ENCODE measurements around the gene PRF1. TPM values are rescaled to one million over a fixed set of nuclear protein-coding genes. Genes with fewer than 3 reads are reported as not detected.

Gene PRF1
- total RNA-seq, 4 donors from 2014 or later = 0.26 to 7.3 (median 6.5) TPM

DNA sequence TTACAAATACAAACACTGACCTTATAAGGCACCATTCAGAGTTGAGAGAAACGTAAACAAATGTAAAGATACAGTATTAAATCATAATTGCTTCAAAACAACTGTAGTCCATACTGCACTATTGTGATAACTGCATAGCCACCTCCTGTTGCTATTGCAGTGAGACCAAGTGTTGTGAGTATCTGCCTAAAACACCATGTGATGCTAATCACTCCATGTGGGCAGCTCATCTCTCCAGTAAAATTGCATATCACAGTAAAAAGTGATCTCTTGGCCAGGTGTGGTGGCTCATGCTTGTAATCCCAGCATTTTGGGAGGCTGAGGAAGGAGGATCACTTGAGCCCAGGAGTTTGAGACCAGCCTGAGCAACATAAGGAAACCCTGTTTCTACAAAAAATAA, 26.8 kb upstream of the PRF1 start:
- no peaks in the 10 kb centered on the region for H3K27me3 ChIP-seq
- H3K4me1 ChIP-seq = peaks cover 0 to 12% (median 0%) of the 10 kb centered on the region in 3 donors
- H3K27ac ChIP-seq = no peak overlapping the region
- DNase-seq = no peak
- intact Hi-C loops (cut with DNase I) = no loop called here
- H3K36me3 ChIP-seq = no peaks in the 10 kb centered on the region
- peaks cover 0 to 19% (median 11%) of the 10 kb centered on the region in 3 donors for H3K9me3 ChIP-seq
- no peak overlapping the region for H3K4me3 ChIP-seq
- TF ChIP-seq CTCF (IDR thresholded peaks at IDR 0.05) = no peak
- no peak for TF ChIP-seq POLR2A (IDR thresholded peaks at IDR 0.05)
- WGBS, 2 donors = 66 to 77% methylated on average over 1 of the region's 1 CpG

- Histone ChIP-seq H3K27me3 (no peaks in the 10 kb centered on the region), H3K9me3 (peaks cover 0 to 19% (median 11%) of the 10 kb centered on the region in 3 donors), H3K4me3 (no peak overlapping the region), H3K4me1 (peaks cover 0 to 10% (median 0%) of the 10 kb centered on the region in 3 donors), H3K36me3 (no peaks in the 10 kb centered on the region), H3K27ac (peak overlapping the region in 2 of 4 donors; percentile 30 to 70)
- TF ChIP-seq CTCF (IDR thresholded peaks at IDR 0.05) (no peak), POLR2A (IDR thresholded peaks at IDR 0.05) (no peak)
- intact Hi-C loops (cut with DNase I) = no loop called here
- no peak for DNase-seq
Measured at GRCh38 chr10:70626056-70626455, 23.5 kb upstream of the PRF1 start.

DNA sequence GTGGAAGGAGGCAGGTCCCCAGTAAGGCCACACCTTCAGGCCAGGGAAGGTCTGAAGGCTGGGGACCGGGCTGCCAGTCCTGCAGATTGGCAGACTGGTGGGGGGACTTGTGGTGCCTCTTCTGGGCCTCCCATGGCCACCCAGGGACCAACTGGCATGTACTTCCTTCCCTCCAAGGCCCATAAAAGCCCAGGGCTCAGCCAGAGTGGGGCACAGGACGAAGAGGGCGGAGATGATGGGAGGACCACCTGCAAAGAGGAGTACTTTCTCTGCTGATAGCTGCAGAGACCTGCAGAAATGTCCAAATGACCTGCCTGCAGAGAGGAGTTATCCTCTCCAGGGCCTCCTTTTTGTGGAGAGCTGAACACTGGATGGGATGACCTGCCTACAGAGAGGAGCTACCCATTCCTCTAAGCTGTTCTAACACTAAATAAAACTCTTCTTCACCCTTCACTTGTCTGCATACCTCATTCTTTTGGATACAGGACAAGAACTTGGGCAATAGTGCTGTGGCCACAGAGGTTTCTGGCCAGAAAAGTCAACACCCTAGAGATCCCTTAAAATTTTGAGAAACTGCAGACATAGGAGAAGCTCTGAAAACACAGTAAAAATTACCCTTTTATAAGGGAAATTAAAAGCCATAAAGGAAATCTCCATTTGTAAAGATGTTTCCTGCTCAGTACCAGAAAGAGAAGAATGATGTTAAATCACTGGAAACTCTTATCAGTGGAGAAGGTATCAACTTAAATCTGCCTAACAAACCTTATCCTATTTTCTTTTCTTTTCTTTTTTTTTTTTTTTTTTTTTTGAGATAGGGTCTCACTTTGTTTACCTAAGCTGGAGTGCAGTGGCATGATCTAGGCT, 20.7 kb upstream of the PRF1 start:
- Histone ChIP-seq H3K4me1 (peaks cover 0 to 15% (median 3%) of the 10 kb centered on the region in 3 donors), H3K36me3 (no peaks in the 10 kb centered on the region), H3K9me3 (peaks cover 0 to 10% (median under 1%) of the 10 kb centered on the region in 3 donors), H3K27ac (peak overlapping the region in 1 of 4 donors; percentile 5), H3K27me3 (no peaks in the 10 kb centered on the region), H3K4me3 (no peak overlapping the region)
- DNase-seq = no peak
- TF ChIP-seq CTCF (IDR thresholded peaks at IDR 0.05) = no peak
- TF ChIP-seq POLR2A (IDR thresholded peaks at IDR 0.05) = no peak
- WGBS, 2 donors = 80% methylated on average over 2 of the region's 3 CpGs; no CpG with 5 or more reads in 1 of the 2 donors
- intact Hi-C loops (cut with DNase I) = no loop called here

DNA sequence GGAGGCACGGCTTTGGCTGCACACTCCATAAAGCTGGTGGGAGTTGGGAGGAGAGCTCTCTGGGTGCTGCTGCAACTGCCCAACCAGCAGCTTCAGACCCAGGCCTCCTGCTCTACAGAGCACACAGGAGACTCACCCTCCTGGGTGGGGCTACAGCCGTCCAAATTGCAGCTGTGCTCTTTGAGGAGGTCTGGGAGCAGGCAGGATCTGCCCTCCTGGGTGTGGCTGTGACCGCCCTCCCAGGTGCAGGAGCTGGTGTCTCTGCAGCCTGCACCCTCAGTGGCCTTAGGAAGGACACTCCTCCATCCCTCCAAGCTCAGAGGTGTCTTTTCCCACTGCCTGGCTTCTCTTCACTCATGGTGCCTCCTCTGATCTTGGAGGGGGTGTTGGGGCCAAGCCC, 20.0 kb upstream of the PRF1 start:
- Histone ChIP-seq H3K36me3 (no peaks in the 10 kb centered on the region), H3K4me3 (no peak overlapping the region), H3K27me3 (no peaks in the 10 kb centered on the region), H3K27ac (no peak overlapping the region), H3K4me1 (peaks cover 0 to 22% (median 5%) of the 10 kb centered on the region in 3 donors), H3K9me3 (peaks cover 0 to 4% (median 0%) of the 10 kb centered on the region in 3 donors)
- DNase-seq = no peak
- intact Hi-C loops (cut with DNase I) = no loop called here
- WGBS, 2 donors = 80% methylated on average over 1 of the region's 3 CpGs; no CpG with 5 or more reads in 1 of the 2 donors
- TF ChIP-seq POLR2A (IDR thresholded peaks at IDR 0.05) = no peak
- TF ChIP-seq CTCF (IDR thresholded peaks at IDR 0.05) = no peak

GRCh38 chr10:70621503-70622078, 19.1 kb upstream of the PRF1 start:
- H3K27me3 ChIP-seq = no peaks in the 10 kb centered on the region
- H3K9me3 ChIP-seq = peaks cover 0 to 4% (median 0%) of the 10 kb centered on the region in 3 donors
- peaks cover 0 to 25% (median 5%) of the 10 kb centered on the region in 3 donors for H3K4me1 ChIP-seq
- H3K36me3 ChIP-seq = no peaks in the 10 kb centered on the region
- 75 to 88% methylated on average over 3 to 4 of the region's 4 CpGs for WGBS, 2 donors
- DNase-seq = no peak
- H3K27ac ChIP-seq = no peak overlapping the region
- intact Hi-C loops (cut with DNase I) = no loop called here
- no peak overlapping the region for H3K4me3 ChIP-seq
- TF ChIP-seq CTCF (IDR thresholded peaks at IDR 0.05) (no peak), POLR2A (IDR thresholded peaks at IDR 0.05) (no peak)

Data from esophagus squamous epithelium (tissue), 5 donors.